Kidney (tissue), 14 donors: ENCODE measurements around the gene NBEAL2. TPM values are rescaled to one million over a fixed set of nuclear protein-coding genes. Genes with fewer than 3 reads are reported as not detected.

Source experiments
- DNase-seq, 5 donors: peaks; one replicate each; pipeline ENCODE4 v3.0.0-alpha.2; 2013 to 2020
- FAIRE-seq: peaks from 2 replicates; lab custom pipeline; 2012; peaks lifted over from hg19 to GRCh38; lab: Jason Lieb, UNC
- H3K27ac ChIP-seq, 2 donors: one replicate each; pipeline ENCODE4 v1.7.0; 2013; ENCODE audit warnings: low read depth in 2 of 2, low read length in 2 of 2, inconsistent platforms in 1 of 2
- H3K27me3 ChIP-seq: one replicate; pipeline ENCODE4 v1.7.1; 2013; ENCODE audit warnings: low read length, inconsistent platforms; ENCODE audit not compliant: control insufficient read depth, insufficient read depth
- H3K36me3 ChIP-seq, 3 donors: one replicate each; pipeline versions ENCODE4 v1.7.0 to v1.7.1; 2013; ENCODE audit warnings: low read length in 3 of 3, control low read depth in 1 of 3, inconsistent platforms in 1 of 3; ENCODE audit not compliant: insufficient read depth in 3 of 3, control insufficient read depth in 2 of 3
- H3K4me1 ChIP-seq, 3 donors: one replicate each; pipeline versions ENCODE4 v1.7.0 to v1.7.1; 2013; ENCODE audit warnings: low read length in 3 of 3, inconsistent platforms in 1 of 3, low read depth in 1 of 3; ENCODE audit not compliant: control insufficient read depth in 2 of 3, insufficient read depth in 2 of 3
- H3K4me3 ChIP-seq, 3 donors: one replicate each; pipeline versions ENCODE4 v1.7.0 to v1.8.1; 2013; ENCODE audit warnings: low read length in 3 of 3, control low read depth in 1 of 3, inconsistent platforms in 1 of 3
- H3K9ac ChIP-seq, 3 donors: one replicate each; pipeline versions ENCODE4 v1.7.0 to v1.7.1; 2013; ENCODE audit warnings: low read length in 3 of 3, control low read depth in 1 of 3, inconsistent platforms in 1 of 3
- H3K9me3 ChIP-seq, 3 donors: one replicate each; pipeline versions ENCODE4 v1.7.0 to v1.7.1; 2013; ENCODE audit warnings: low read length in 3 of 3, control low read depth in 1 of 3, inconsistent platforms in 1 of 3; ENCODE audit not compliant: control insufficient read depth in 2 of 3, insufficient read depth in 1 of 3
- CTCF ChIP-seq: IDR thresholded peaks from 3 replicates; pipeline ENCODE4 v1.5.1; 2012; ENCODE audit warnings: mild to moderate bottlenecking, moderate library complexity, borderline replicate concordance; ENCODE audit not compliant: insufficient read depth; ENCODE audit errors: extremely low read depth
- intact Hi-C: fragments of 100-400 bp; cut with DNase I; formaldehyde crosslinking; loops from one replicate; pipeline ENCODE4 v1.11.1; 2022
- polyA plus RNA-seq: library from polyadenylated mRNA; stranded (reverse); fragments of 350-450 nt; fragmentation: Illumina TruSeq; extraction: RNeasy Lipid Tissue Mini Kit (QIAGEN cat#74804); gene quantifications from one replicate; pipeline ENCODE4 v1.2.3, GENCODE V29; 2014; ENCODE audit warnings: low read depth, low replicate concordance; ENCODE audit not compliant: insufficient read depth
- total RNA-seq: library from RNA; stranded (reverse); fragmentation: NEBNext Ultra II Directional; extraction: Animal tissue kit (Norgen Biotek cat#: 25700); gene quantifications from one replicate; pipeline ENCODE4 v1.2.1, GENCODE V29; 2021
- donor health status: control.
- donor health status: control.
- donor health status: control.
- donor health status: control.
- donor health status: control.
- donor health status: DM: yes; HTN: yes; CAD: no.
- donor health status: Normal renal cell carcinoma (clear cell type).

Gene NBEAL2
- total and polyA plus RNA-seq, 2 donors from 2014 or later, result 25.7 to 82.8 TPM

GRCh38 chr3:46931631-46932331 lies 47.7 kb upstream of the NBEAL2 start:
- H3K27ac ChIP-seq, result peak overlapping the region; percentile 83 to 87
- H3K9ac ChIP-seq, result peak overlapping the region in 2 of 3 donors; percentile 2 to 4
- no peak overlapping the region for H3K4me3 ChIP-seq

GRCh38 chr3:46932455-46933225 lies 46.8 kb upstream of the NBEAL2 start:
- DNase-seq (peak in 1 of 5 donors; percentile 48), FAIRE-seq (no peak)
- Histone ChIP-seq H3K9me3 (no peaks in the 10 kb centered on the region), H3K4me1 (peaks cover 0 to 71% (median 71%) of the 10 kb centered on the region in 3 donors), H3K9ac (peak overlapping the region in 1 of 3 donors; percentile 4), H3K27me3 (no peaks in the 10 kb centered on the region), H3K36me3 (peaks cover 0 to 8% (median 6%) of the 10 kb centered on the region in 3 donors), H3K4me3 (no peak overlapping the region), H3K27ac (peak overlapping the region; percentile 83 to 87)
- intact Hi-C loops, result no loop called here
- TF ChIP-seq CTCF, result no peak

More at GRCh38 chr3:46931631-46932331, 47.7 kb upstream of the NBEAL2 start:
- DNase-seq (peak in 2 of 5 donors; percentile 49 to 88), FAIRE-seq (no peak)
- Histone ChIP-seq H3K4me1 (peaks cover 0 to 79% (median 75%) of the 10 kb centered on the region in 3 donors), H3K36me3 (peaks cover 0 to 4% (median 0%) of the 10 kb centered on the region in 3 donors), H3K27me3 (no peaks in the 10 kb centered on the region), H3K9me3 (no peaks in the 10 kb centered on the region)
- TF ChIP-seq CTCF, result no peak
- intact Hi-C loops, result no loop called here

- intact Hi-C loops, result no loop called here
- H3K27ac ChIP-seq, result peak overlapping the region; percentile 83 to 87
- peaks cover 0 to 72% (median 71%) of the 10 kb centered on the region in 3 donors for H3K4me1 ChIP-seq
- peaks cover 0 to 15% (median 6%) of the 10 kb centered on the region in 3 donors for H3K36me3 ChIP-seq
- H3K9me3 ChIP-seq, result no peaks in the 10 kb centered on the region
- H3K4me3 ChIP-seq, result no peak overlapping the region
- no peaks in the 10 kb centered on the region for H3K27me3 ChIP-seq
- TF ChIP-seq CTCF, result no peak
- H3K9ac ChIP-seq, result peak overlapping the region in 1 of 3 donors; percentile 4
- peak in 1 of 5 donors; percentile 28 for DNase-seq
- FAIRE-seq, result no peak
These were observed 46.2 kb upstream of the NBEAL2 start for GRCh38 chr3:46933261-46933660.
